Effector memory CD8-positive, alpha-beta T cell (primary cell): ENCODE data around the gene LOXL4.

Experiments
- ATAC-seq: fragments of 150-1000 bp; cut with Tn5 transposase; replicated peaks from 2 replicates; pipeline ENCODE4 v1.10.0; 2021; ENCODE audit warnings: mild to moderate bottlenecking, moderate library complexity
- DNase-seq, 3 experiments: peaks; one replicate each; pipeline ENCODE4 v3.0.0; 2021
- H3K27ac Mint-ChIP-seq, 2 donors: one replicate each; pipeline ENCODE4 v1.8.0; 2022; ENCODE audit warnings: mild to moderate bottlenecking in 2 of 2, mixed read lengths in 2 of 2, moderate library complexity in 2 of 2
- H3K27me3 Mint-ChIP-seq, 2 donors: one replicate each; pipeline ENCODE4 v1.8.0; 2022; ENCODE audit warnings: mixed read lengths in 2 of 2
- H3K36me3 Mint-ChIP-seq: one replicate; pipeline ENCODE4 v1.8.0; 2022; ENCODE audit warnings: mild to moderate bottlenecking, moderate library complexity, mixed read lengths; ENCODE audit not compliant: insufficient read depth
- H3K4me1 Mint-ChIP-seq, 2 donors: one replicate each; pipeline ENCODE4 v1.8.0; 2022; ENCODE audit warnings: low read depth in 2 of 2, mixed read lengths in 2 of 2
- H3K4me3 Mint-ChIP-seq, 2 donors: one replicate each; pipeline ENCODE4 v1.8.0; 2022; ENCODE audit warnings: mild to moderate bottlenecking in 2 of 2, mixed read lengths in 2 of 2, moderate library complexity in 2 of 2
- H3K9me3 Mint-ChIP-seq, 2 donors: one replicate each; pipeline ENCODE4 v1.8.0; 2022; ENCODE audit warnings: mixed read lengths in 2 of 2

LOXL4 gene

GRCh38 chr10:98286419-98286818 is 18.4 kb upstream of the LOXL4 start:
- no peak for ATAC-seq
- H3K9me3 Mint-ChIP-seq: no peaks in the 10 kb centered on the region
- no peak overlapping the region for H3K27ac Mint-ChIP-seq
- H3K4me3 Mint-ChIP-seq: no peak overlapping the region
- no peak for DNase-seq
- no peaks in the 10 kb centered on the region for H3K4me1 Mint-ChIP-seq
- peaks cover 30 to 59% of the 10 kb centered on the region in 2 donors for H3K27me3 Mint-ChIP-seq
- no peaks in the 10 kb centered on the region for H3K36me3 Mint-ChIP-seq

- H3K4me3 Mint-ChIP-seq: no peak overlapping the region
- no peaks in the 10 kb centered on the region for H3K36me3 Mint-ChIP-seq
- H3K9me3 Mint-ChIP-seq: no peaks in the 10 kb centered on the region
- DNase-seq (no peak), ATAC-seq (no peak)
- no peak overlapping the region for H3K27ac Mint-ChIP-seq
- H3K27me3 Mint-ChIP-seq: peaks cover 36 to 66% of the 10 kb centered on the region in 2 donors
- no peaks in the 10 kb centered on the region for H3K4me1 Mint-ChIP-seq
Observed at GRCh38 chr10:98285416-98285815, 17.4 kb upstream of the LOXL4 start.

GRCh38 chr10:98276311-98276710 is 8.3 kb upstream of the LOXL4 start:
- Mint-ChIP-seq H3K9me3 (no peaks in the 10 kb centered on the region), H3K36me3 (no peaks in the 10 kb centered on the region), H3K4me1 (peaks cover 0 to 9% of the 10 kb centered on the region in 2 donors), H3K27me3 (peaks cover 40 to 41% of the 10 kb centered on the region in 2 donors), H3K27ac (peak overlapping the region in 1 of 2 donors; percentile 39), H3K4me3 (peak overlapping the region in 1 of 2 donors; percentile 7)
- ATAC-seq (peak; percentile 98), DNase-seq (peak; percentile 15 to 32 (median 18))

GRCh38 chr10:98274562-98274961 is 6.6 kb upstream of the LOXL4 start:
- Mint-ChIP-seq H3K36me3 (no peaks in the 10 kb centered on the region), H3K27me3 (peaks cover 34 to 41% of the 10 kb centered on the region in 2 donors), H3K9me3 (no peaks in the 10 kb centered on the region), H3K4me1 (peaks cover 0 to 9% of the 10 kb centered on the region in 2 donors), H3K4me3 (no peak overlapping the region), H3K27ac (peak overlapping the region in 1 of 2 donors; percentile 36)
- ATAC-seq (no peak), DNase-seq (no peak)

- Mint-ChIP-seq H3K27ac (no peak overlapping the region), H3K4me1 (peaks cover 2 to 9% of the 10 kb centered on the region in 2 donors), H3K9me3 (no peaks in the 10 kb centered on the region), H3K27me3 (peaks cover 28 to 41% of the 10 kb centered on the region in 2 donors), H3K4me3 (no peak overlapping the region), H3K36me3 (no peaks in the 10 kb centered on the region)
- no peak for ATAC-seq
- no peak for DNase-seq
Observed at GRCh38 chr10:98273057-98273850, 5.3 kb upstream of the LOXL4 start.

- ATAC-seq: no peak
- H3K4me3 Mint-ChIP-seq: no peak overlapping the region
- no peak overlapping the region for H3K27ac Mint-ChIP-seq
- H3K36me3 Mint-ChIP-seq: peaks cover 2% of the 10 kb centered on the region
- H3K4me1 Mint-ChIP-seq: peaks cover 4 to 9% of the 10 kb centered on the region in 2 donors
- H3K9me3 Mint-ChIP-seq: no peaks in the 10 kb centered on the region
- peaks cover 28 to 41% of the 10 kb centered on the region in 2 donors for H3K27me3 Mint-ChIP-seq
- DNase-seq: no peak
Observed at GRCh38 chr10:98272656-98273055, 4.7 kb upstream of the LOXL4 start.

- H3K36me3 Mint-ChIP-seq: peaks cover 6% of the 10 kb centered on the region
- no peak overlapping the region for H3K27ac Mint-ChIP-seq
- no peak for ATAC-seq
- no peaks in the 10 kb centered on the region for H3K9me3 Mint-ChIP-seq
- DNase-seq: no peak
- peaks cover 30 to 41% of the 10 kb centered on the region in 2 donors for H3K27me3 Mint-ChIP-seq
- H3K4me3 Mint-ChIP-seq: no peak overlapping the region
- peaks cover 4 to 9% of the 10 kb centered on the region in 2 donors for H3K4me1 Mint-ChIP-seq
Observed at GRCh38 chr10:98272245-98272644, 4.3 kb upstream of the LOXL4 start.

- Mint-ChIP-seq H3K9me3 (no peaks in the 10 kb centered on the region), H3K4me1 (peaks cover 2 to 4% of the 10 kb centered on the region in 2 donors), H3K4me3 (no peak overlapping the region), H3K27me3 (peaks cover 37 to 51% of the 10 kb centered on the region in 2 donors), H3K27ac (peak overlapping the region in 1 of 2 donors; percentile 61), H3K36me3 (peaks cover 6% of the 10 kb centered on the region)
- no peak for ATAC-seq
- DNase-seq: no peak
Observed at GRCh38 chr10:98270786-98271185, 2.8 kb upstream of the LOXL4 start.

GRCh38 chr10:98270073-98270740 is 2.2 kb upstream of the LOXL4 start:
- Mint-ChIP-seq H3K4me1 (peaks cover 0 to 4% of the 10 kb centered on the region in 2 donors), H3K27me3 (peaks cover 37 to 51% of the 10 kb centered on the region in 2 donors), H3K9me3 (no peaks in the 10 kb centered on the region), H3K36me3 (peaks cover 6% of the 10 kb centered on the region), H3K4me3 (peak overlapping the region in 1 of 2 donors; percentile 48), H3K27ac (peak overlapping the region in 1 of 2 donors; percentile 61)
- ATAC-seq (no peak), DNase-seq (no peak)

GRCh38 chr10:98269435-98269912 is 1.5 kb upstream of the LOXL4 start:
- H3K27ac Mint-ChIP-seq: peak overlapping the region in 1 of 2 donors; percentile 47
- no peaks in the 10 kb centered on the region for H3K9me3 Mint-ChIP-seq
- peak overlapping the region; percentile 72 to 77 for H3K4me3 Mint-ChIP-seq
- H3K4me1 Mint-ChIP-seq: peaks cover 0 to 4% of the 10 kb centered on the region in 2 donors
- H3K36me3 Mint-ChIP-seq: peaks cover 6% of the 10 kb centered on the region
- ATAC-seq (no peak), DNase-seq (no peak)
- H3K27me3 Mint-ChIP-seq: peaks cover 35 to 46% of the 10 kb centered on the region in 2 donors

GRCh38 chr10:98268694-98269431 is 869 bp upstream of the LOXL4 start:
- Mint-ChIP-seq H3K27me3 (peaks cover 33 to 42% of the 10 kb centered on the region in 2 donors), H3K27ac (peak overlapping the region; percentile 25 to 47), H3K4me1 (peaks cover 0 to 4% of the 10 kb centered on the region in 2 donors), H3K36me3 (peaks cover 6% of the 10 kb centered on the region), H3K4me3 (peak overlapping the region; percentile 72 to 77), H3K9me3 (no peaks in the 10 kb centered on the region)
- peak; percentile 24 for ATAC-seq
- DNase-seq: no peak

- ATAC-seq (no peak), DNase-seq (no peak)
- peaks cover 0 to 7% of the 10 kb centered on the region in 2 donors for H3K4me1 Mint-ChIP-seq
- H3K4me3 Mint-ChIP-seq: peak overlapping the region; percentile 76 to 77
- peaks cover 6% of the 10 kb centered on the region for H3K36me3 Mint-ChIP-seq
- peaks cover 19 to 27% of the 10 kb centered on the region in 2 donors for H3K27me3 Mint-ChIP-seq
- H3K9me3 Mint-ChIP-seq: no peaks in the 10 kb centered on the region
- H3K27ac Mint-ChIP-seq: peak overlapping the region in 1 of 2 donors; percentile 65
Observed at GRCh38 chr10:98267069-98267893, 713 bp downstream of the LOXL4 start.
